WTC11 (cell line): ENCODE results near the gene B3GALT4. TPM values are rescaled to one million over a fixed set of nuclear protein-coding genes. Genes with fewer than 3 reads are reported as not detected.

Experiments
- ATAC-seq: fragments of 200-7000 bp; cut with Tn5 transposase; 2 replicates; pipeline ENCODE4 v1.10.0; 2021; ENCODE audit warnings: mild to moderate bottlenecking, moderate library complexity
- CTCF ChIA-PET: fragments of 300-600 bp; sonication (Branson Sonifier 250); formaldehyde crosslinking; loops from one replicate; lab custom pipeline; 2021; ENCODE audit warnings: antibody characterized with exemption; lab: Charles Lee
- POLR2A ChIA-PET: fragments of 350-600 bp; sonication (Branson Sonifier 250); formaldehyde crosslinking; loops from one replicate; lab custom pipeline; 2021; ENCODE audit warnings: antibody characterized with exemption; lab: Charles Lee
- DNase-seq: peaks from one replicate; pipeline ENCODE4 v3.0.0; 2021; ENCODE audit warnings: low spot score
- H3K27ac Mint-ChIP-seq: 2 replicates; pipeline ENCODE4 v1.8.0; 2021; ENCODE audit warnings: mixed read lengths
- H3K27me3 Mint-ChIP-seq: 2 replicates; pipeline ENCODE4 v1.8.0; 2021; ENCODE audit warnings: low read depth, mild to moderate bottlenecking, moderate library complexity, mixed read lengths
- H3K36me3 Mint-ChIP-seq: 2 replicates; pipeline ENCODE4 v1.8.0; 2021; ENCODE audit warnings: mixed read lengths
- H3K4me1 Mint-ChIP-seq: 2 replicates; pipeline ENCODE4 v1.8.0; 2022; ENCODE audit warnings: mixed read lengths
- H3K4me3 Mint-ChIP-seq: 2 replicates; pipeline ENCODE4 v1.8.0; 2021; ENCODE audit warnings: mild to moderate bottlenecking, moderate library complexity, mixed read lengths
- H3K9me3 Mint-ChIP-seq: 2 replicates; pipeline ENCODE4 v1.8.0; 2021; ENCODE audit warnings: mixed read lengths
- EMX1 ChIP-seq: fragments of 250-450 bp; sonication (Bioruptor Pico); IDR thresholded peaks from 2 replicates; pipeline ENCODE4 v1.8.0; 2021; ENCODE audit warnings: mild to moderate bottlenecking
- ETV6 ChIP-seq: sonication (generic); formaldehyde crosslinking; IDR thresholded peaks from 2 replicates; pipeline ENCODE4 v1.8.1; 2022; ENCODE audit warnings: mild to moderate bottlenecking, missing genetic modification reagents
- FOXJ3 ChIP-seq: sonication (generic); formaldehyde crosslinking; IDR thresholded peaks from 2 replicates; pipeline ENCODE4 v1.9.0; 2021; ENCODE audit warnings: missing genetic modification reagents, mild to moderate bottlenecking, borderline replicate concordance
- GRHL2 ChIP-seq: fragments of 250-450 bp; sonication (Bioruptor Pico); IDR thresholded peaks from 2 replicates; pipeline ENCODE4 v1.8.0; 2022; ENCODE audit warnings: mild to moderate bottlenecking, moderate library complexity; ENCODE audit not compliant: insufficient replicate concordance, severe bottlenecking
- IRF2 ChIP-seq: sonication (generic); formaldehyde crosslinking; IDR thresholded peaks from 2 replicates; pipeline ENCODE4 v1.8.0; 2022; ENCODE audit warnings: low read depth, missing genetic modification reagents, borderline replicate concordance
- JUN ChIP-seq: sonication (generic); formaldehyde crosslinking; IDR thresholded peaks from 2 replicates; pipeline ENCODE4 v1.8.0; 2023; ENCODE audit warnings: mild to moderate bottlenecking, missing genetic modification reagents
- NFATC4 ChIP-seq: fragments of 250-450 bp; sonication (Bioruptor Pico); IDR thresholded peaks from 2 replicates; pipeline ENCODE4 v1.9.0; 2021; ENCODE audit warnings: mild to moderate bottlenecking
- RORB ChIP-seq: fragments of 250-450 bp; sonication (Bioruptor Pico); IDR thresholded peaks from 2 replicates; pipeline ENCODE4 v1.9.0; 2021; ENCODE audit warnings: mild to moderate bottlenecking
- SP1 ChIP-seq: sonication (generic); formaldehyde crosslinking; conservative IDR thresholded peaks from 2 replicates; pipeline ENCODE4 v1.8.1; 2022; ENCODE audit warnings: missing genetic modification reagents
- TCF7 ChIP-seq: sonication (generic); formaldehyde crosslinking; IDR thresholded peaks from 2 replicates; pipeline ENCODE4 v1.8.0; 2022; ENCODE audit warnings: mild to moderate bottlenecking, low read depth, missing genetic modification reagents, moderate library complexity
- TEAD1 ChIP-seq: sonication (generic); formaldehyde crosslinking; IDR thresholded peaks from 2 replicates; pipeline ENCODE4 v1.8.0; 2022; ENCODE audit warnings: mild to moderate bottlenecking, missing genetic modification reagents
- ZBTB21 ChIP-seq: sonication (generic); formaldehyde crosslinking; IDR thresholded peaks from 2 replicates; pipeline ENCODE4 v1.8.1; 2023; ENCODE audit warnings: mild to moderate bottlenecking, missing genetic modification reagents, borderline replicate concordance
- ZNF121 ChIP-seq: sonication (generic); formaldehyde crosslinking; IDR thresholded peaks from 2 replicates; pipeline ENCODE4 v1.8.0; 2023; ENCODE audit warnings: missing genetic modification reagents
- ZNF416 ChIP-seq: fragments of 250-450 bp; sonication (Bioruptor Pico); IDR thresholded peaks from 2 replicates; pipeline ENCODE4 v1.9.0; 2021; ENCODE audit warnings: mild to moderate bottlenecking, inconsistent platforms
- total RNA-seq: library from RNA; stranded (reverse); gene quantifications from 3 replicates; pipeline ENCODE4 v1.2.3, GENCODE V29; 2021
- TF ChIP-seq, protein P1 (sequence below): sonication (generic); formaldehyde crosslinking; IDR thresholded peaks from 2 replicates; pipeline ENCODE4 v1.8.0; 2022; ENCODE audit warnings: mild to moderate bottlenecking, missing genetic modification reagents
- TF ChIP-seq, protein P2 (sequence below): fragments of 200-600 bp; IDR thresholded peaks from 2 replicates; pipeline ENCODE4 v1.8.0; 2022; ENCODE audit warnings: antibody characterized with exemption
- TF ChIP-seq, protein P3 (sequence below): sonication (generic); formaldehyde crosslinking; IDR thresholded peaks from 2 replicates; pipeline ENCODE4 v1.8.0; 2022; ENCODE audit warnings: missing genetic modification reagents
- TF ChIP-seq, protein P4 (sequence below): fragments of 250-450 bp; sonication (Bioruptor Pico); IDR thresholded peaks from 2 replicates; pipeline ENCODE4 v1.9.0; 2021; ENCODE audit warnings: moderate library complexity, mild to moderate bottlenecking, inconsistent platforms, borderline replicate concordance
- TF ChIP-seq, protein P5 (sequence below): sonication (generic); formaldehyde crosslinking; IDR thresholded peaks from 2 replicates; pipeline ENCODE4 v1.8.0; 2023; ENCODE audit warnings: mild to moderate bottlenecking, missing genetic modification reagents

Gene B3GALT4
- total RNA-seq, 1 experiment from 2014 or later: 4.1 TPM

DNA sequence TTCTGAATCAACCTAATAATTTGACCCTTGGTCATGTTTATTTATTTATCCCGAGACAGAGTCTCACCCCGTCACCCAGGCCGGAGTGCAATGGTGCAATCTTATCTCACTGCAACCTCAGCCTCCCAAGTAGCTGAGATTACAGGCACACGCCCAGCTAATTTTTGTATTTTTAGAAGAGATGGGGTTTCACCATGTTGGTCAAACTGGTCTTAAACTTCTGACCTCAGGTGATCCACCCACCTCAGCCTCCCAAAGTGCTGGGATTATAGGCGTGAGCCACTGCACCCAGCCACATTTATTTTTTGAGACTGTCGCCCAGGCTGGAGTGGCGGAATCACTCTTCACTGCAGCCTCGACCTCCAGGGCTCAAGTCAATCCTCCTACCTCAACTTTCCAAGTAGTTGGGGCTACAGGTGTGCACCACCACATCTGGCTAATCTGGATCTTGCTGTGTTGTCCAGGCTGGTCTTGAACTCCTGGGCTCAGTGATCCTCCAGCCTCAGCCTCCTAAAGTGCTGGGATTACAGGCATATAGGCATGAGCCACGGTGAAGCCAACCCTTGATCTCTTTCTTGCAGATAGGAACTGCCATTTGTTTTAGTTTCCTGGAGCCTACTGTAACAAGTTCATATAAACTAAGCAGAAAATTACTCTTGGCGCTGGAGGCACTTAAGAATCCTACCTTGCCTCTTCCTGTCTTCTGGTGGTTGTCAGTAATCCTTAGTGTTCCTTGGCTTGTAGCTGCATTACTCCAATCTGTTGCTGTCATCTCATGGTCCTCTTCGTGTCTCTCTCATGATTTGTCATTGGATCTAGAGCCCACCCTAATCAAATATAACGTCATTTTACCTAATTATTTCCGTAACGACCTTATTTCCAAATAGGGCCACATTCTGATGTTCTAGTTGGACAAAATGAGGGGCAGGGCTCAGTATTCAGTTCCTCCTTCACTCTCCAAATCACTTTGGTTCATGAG lies 2.7 kb upstream of the B3GALT4 start:
- DNase-seq (no peak), ATAC-seq (no peak)
- Mint-ChIP-seq H3K4me3 (peak overlapping the region; percentile 96), H3K9me3 (no peaks in the 10 kb centered on the region), H3K36me3 (peaks cover 49% of the 10 kb centered on the region), H3K27ac (peak overlapping the region; percentile 100), H3K27me3 (no peaks in the 10 kb centered on the region), H3K4me1 (peaks cover 53% of the 10 kb centered on the region)
- TF ChIP-seq ZBTB21 (CRISPR knock-in tag): no peak
- TF ChIP-seq FOXJ3 (CRISPR knock-in tag): no peak
- TF ChIP-seq JUN: no peak
- no peak for TF ChIP-seq TCF7 (CRISPR knock-in tag)
- TF ChIP-seq, protein P1, sequence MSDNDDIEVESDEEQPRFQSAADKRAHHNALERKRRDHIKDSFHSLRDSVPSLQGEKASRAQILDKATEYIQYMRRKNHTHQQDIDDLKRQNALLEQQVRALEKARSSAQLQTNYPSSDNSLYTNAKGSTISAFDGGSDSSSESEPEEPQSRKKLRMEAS (CRISPR knock-in tag): no peak
- TF ChIP-seq SP1 (CRISPR knock-in tag): no peak
- TF ChIP-seq NFATC4 (CRISPR knock-in tag): 0 out of 2 replicates have a peak, but pooled peaks have one; percentile 5
- TF ChIP-seq, protein P2, sequence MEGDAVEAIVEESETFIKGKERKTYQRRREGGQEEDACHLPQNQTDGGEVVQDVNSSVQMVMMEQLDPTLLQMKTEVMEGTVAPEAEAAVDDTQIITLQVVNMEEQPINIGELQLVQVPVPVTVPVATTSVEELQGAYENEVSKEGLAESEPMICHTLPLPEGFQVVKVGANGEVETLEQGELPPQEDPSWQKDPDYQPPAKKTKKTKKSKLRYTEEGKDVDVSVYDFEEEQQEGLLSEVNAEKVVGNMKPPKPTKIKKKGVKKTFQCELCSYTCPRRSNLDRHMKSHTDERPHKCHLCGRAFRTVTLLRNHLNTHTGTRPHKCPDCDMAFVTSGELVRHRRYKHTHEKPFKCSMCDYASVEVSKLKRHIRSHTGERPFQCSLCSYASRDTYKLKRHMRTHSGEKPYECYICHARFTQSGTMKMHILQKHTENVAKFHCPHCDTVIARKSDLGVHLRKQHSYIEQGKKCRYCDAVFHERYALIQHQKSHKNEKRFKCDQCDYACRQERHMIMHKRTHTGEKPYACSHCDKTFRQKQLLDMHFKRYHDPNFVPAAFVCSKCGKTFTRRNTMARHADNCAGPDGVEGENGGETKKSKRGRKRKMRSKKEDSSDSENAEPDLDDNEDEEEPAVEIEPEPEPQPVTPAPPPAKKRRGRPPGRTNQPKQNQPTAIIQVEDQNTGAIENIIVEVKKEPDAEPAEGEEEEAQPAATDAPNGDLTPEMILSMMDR: no peak
- TF ChIP-seq RORB (CRISPR knock-in tag): no peak
- TF ChIP-seq, protein P3, sequence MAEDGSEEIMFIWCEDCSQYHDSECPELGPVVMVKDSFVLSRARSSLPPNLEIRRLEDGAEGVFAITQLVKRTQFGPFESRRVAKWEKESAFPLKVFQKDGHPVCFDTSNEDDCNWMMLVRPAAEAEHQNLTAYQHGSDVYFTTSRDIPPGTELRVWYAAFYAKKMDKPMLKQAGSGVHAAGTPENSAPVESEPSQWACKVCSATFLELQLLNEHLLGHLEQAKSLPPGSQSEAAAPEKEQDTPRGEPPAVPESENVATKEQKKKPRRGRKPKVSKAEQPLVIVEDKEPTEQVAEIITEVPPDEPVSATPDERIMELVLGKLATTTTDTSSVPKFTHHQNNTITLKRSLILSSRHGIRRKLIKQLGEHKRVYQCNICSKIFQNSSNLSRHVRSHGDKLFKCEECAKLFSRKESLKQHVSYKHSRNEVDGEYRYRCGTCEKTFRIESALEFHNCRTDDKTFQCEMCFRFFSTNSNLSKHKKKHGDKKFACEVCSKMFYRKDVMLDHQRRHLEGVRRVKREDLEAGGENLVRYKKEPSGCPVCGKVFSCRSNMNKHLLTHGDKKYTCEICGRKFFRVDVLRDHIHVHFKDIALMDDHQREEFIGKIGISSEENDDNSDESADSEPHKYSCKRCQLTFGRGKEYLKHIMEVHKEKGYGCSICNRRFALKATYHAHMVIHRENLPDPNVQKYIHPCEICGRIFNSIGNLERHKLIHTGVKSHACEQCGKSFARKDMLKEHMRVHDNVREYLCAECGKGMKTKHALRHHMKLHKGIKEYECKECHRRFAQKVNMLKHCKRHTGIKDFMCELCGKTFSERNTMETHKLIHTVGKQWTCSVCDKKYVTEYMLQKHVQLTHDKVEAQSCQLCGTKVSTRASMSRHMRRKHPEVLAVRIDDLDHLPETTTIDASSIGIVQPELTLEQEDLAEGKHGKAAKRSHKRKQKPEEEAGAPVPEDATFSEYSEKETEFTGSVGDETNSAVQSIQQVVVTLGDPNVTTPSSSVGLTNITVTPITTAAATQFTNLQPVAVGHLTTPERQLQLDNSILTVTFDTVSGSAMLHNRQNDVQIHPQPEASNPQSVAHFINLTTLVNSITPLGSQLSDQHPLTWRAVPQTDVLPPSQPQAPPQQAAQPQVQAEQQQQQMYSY: no peak
- no peak for TF ChIP-seq ETV6 (CRISPR knock-in tag)
- peak; percentile 92 for TF ChIP-seq ZNF121 (CRISPR knock-in tag)
- TF ChIP-seq, protein P4, sequence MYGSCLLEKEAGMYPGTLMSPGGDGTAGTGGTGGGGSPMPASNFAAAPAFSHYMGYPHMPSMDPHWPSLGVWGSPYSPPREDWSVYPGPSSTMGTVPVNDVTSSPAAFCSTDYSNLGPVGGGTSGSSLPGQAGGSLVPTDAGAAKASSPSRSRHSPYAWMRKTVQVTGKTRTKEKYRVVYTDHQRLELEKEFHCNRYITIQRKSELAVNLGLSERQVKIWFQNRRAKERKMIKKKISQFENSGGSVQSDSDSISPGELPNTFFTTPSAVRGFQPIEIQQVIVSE: no peak
- TF ChIP-seq IRF2 (CRISPR knock-in tag): no peak
- TF ChIP-seq, protein P5, sequence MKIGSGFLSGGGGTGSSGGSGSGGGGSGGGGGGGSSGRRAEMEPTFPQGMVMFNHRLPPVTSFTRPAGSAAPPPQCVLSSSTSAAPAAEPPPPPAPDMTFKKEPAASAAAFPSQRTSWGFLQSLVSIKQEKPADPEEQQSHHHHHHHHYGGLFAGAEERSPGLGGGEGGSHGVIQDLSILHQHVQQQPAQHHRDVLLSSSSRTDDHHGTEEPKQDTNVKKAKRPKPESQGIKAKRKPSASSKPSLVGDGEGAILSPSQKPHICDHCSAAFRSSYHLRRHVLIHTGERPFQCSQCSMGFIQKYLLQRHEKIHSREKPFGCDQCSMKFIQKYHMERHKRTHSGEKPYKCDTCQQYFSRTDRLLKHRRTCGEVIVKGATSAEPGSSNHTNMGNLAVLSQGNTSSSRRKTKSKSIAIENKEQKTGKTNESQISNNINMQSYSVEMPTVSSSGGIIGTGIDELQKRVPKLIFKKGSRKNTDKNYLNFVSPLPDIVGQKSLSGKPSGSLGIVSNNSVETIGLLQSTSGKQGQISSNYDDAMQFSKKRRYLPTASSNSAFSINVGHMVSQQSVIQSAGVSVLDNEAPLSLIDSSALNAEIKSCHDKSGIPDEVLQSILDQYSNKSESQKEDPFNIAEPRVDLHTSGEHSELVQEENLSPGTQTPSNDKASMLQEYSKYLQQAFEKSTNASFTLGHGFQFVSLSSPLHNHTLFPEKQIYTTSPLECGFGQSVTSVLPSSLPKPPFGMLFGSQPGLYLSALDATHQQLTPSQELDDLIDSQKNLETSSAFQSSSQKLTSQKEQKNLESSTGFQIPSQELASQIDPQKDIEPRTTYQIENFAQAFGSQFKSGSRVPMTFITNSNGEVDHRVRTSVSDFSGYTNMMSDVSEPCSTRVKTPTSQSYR (CRISPR knock-in tag): no peak
- no peak for TF ChIP-seq GRHL2
- peak; percentile 29; the same call in 1 of the 2 replicates for TF ChIP-seq TEAD1 (CRISPR knock-in tag)
- TF ChIP-seq ZNF416 (CRISPR knock-in tag): 0 out of 2 replicates have a peak, but pooled peaks have one; percentile 15
- 0 out of 2 replicates have a peak, but pooled peaks have one; percentile 71 for TF ChIP-seq EMX1
- POLR2A ChIA-PET: no interaction called here
- CTCF ChIA-PET: no interaction called here
